ENCODE measurements around the gene TSPYL1.

Gene TSPYL1

DNA sequence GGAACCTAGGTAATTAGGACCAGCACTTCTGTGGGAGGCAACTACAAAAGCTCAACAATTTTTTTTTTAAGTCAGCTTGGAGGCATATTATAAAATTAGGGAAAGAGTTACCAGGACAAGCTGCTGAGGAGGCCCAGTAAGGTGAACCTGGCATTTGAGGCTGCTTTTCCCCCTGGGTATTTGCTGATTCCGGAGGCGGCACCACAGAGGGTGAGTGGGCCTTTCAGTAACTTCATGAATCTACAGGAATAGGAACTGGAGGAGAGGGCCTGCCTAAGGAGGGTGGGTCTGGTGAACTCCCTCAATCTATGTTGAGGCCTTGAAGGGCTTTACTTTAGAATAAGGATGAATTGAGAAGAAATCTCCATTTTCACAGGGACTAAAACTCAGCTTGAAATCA lies 40.5 kb downstream of the TSPYL1 start:
- TF ChIP-seq SPI1 (IDR thresholded peaks at IDR 0.05; ENCODE audit: borderline replicate concordance, low read depth) (no peak), POLR2AphosphoS5 (IDR thresholded peaks at IDR 0.05; ENCODE audit: low read depth) (no peak)
- TF ChIP-seq, protein P1, sequence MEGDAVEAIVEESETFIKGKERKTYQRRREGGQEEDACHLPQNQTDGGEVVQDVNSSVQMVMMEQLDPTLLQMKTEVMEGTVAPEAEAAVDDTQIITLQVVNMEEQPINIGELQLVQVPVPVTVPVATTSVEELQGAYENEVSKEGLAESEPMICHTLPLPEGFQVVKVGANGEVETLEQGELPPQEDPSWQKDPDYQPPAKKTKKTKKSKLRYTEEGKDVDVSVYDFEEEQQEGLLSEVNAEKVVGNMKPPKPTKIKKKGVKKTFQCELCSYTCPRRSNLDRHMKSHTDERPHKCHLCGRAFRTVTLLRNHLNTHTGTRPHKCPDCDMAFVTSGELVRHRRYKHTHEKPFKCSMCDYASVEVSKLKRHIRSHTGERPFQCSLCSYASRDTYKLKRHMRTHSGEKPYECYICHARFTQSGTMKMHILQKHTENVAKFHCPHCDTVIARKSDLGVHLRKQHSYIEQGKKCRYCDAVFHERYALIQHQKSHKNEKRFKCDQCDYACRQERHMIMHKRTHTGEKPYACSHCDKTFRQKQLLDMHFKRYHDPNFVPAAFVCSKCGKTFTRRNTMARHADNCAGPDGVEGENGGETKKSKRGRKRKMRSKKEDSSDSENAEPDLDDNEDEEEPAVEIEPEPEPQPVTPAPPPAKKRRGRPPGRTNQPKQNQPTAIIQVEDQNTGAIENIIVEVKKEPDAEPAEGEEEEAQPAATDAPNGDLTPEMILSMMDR (IDR thresholded peaks at IDR 0.05; ENCODE audit: insufficient read depth, low read length), result no peak
- TF ChIP-seq, protein P2, sequence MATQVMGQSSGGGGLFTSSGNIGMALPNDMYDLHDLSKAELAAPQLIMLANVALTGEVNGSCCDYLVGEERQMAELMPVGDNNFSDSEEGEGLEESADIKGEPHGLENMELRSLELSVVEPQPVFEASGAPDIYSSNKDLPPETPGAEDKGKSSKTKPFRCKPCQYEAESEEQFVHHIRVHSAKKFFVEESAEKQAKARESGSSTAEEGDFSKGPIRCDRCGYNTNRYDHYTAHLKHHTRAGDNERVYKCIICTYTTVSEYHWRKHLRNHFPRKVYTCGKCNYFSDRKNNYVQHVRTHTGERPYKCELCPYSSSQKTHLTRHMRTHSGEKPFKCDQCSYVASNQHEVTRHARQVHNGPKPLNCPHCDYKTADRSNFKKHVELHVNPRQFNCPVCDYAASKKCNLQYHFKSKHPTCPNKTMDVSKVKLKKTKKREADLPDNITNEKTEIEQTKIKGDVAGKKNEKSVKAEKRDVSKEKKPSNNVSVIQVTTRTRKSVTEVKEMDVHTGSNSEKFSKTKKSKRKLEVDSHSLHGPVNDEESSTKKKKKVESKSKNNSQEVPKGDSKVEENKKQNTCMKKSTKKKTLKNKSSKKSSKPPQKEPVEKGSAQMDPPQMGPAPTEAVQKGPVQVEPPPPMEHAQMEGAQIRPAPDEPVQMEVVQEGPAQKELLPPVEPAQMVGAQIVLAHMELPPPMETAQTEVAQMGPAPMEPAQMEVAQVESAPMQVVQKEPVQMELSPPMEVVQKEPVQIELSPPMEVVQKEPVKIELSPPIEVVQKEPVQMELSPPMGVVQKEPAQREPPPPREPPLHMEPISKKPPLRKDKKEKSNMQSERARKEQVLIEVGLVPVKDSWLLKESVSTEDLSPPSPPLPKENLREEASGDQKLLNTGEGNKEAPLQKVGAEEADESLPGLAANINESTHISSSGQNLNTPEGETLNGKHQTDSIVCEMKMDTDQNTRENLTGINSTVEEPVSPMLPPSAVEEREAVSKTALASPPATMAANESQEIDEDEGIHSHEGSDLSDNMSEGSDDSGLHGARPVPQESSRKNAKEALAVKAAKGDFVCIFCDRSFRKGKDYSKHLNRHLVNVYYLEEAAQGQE (IDR thresholded peaks at IDR 0.05; ENCODE audit: insufficient replicate concordance, low read depth), result no peak
- no peak overlapping the region for H3K4me3 ChIP-seq (replicated peaks; ENCODE audit: insufficient read depth, low read length)
- H3K27ac ChIP-seq (replicated peaks), result no peak overlapping the region
- DNase-seq (ENCODE audit: low read depth in 1 of 2, low spot score in 1 of 2), result no peak
- H3K27me3 ChIP-seq (ENCODE audit: insufficient read depth, poor library complexity, severe bottlenecking), result no peaks in the 10 kb centered on the region

DNA sequence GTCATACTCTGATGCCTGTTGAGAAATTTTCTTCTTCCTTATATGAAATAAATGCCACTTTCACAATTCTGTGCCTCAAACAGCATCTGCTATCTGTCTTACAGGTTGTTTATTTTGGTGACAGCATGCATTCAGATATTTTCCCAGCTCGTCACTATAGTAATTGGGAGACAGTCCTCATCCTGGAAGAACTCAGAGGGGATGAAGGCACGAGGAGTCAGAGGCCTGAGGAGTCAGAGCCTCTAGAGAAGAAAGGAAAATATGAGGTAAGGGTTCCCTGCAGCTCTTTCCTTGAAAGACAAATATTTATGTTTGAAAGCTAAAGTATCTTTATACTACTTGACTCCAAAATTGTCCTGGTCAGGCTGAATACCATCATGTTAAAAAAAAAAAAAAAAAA lies 41.6 kb downstream of the TSPYL1 start:
- TF ChIP-seq, protein P1 (IDR thresholded peaks at IDR 0.05; ENCODE audit: insufficient read depth, low read length), result no peak
- TF ChIP-seq GABPA (IDR thresholded peaks at IDR 0.05; ENCODE audit: low read depth) (no peak), POLR2AphosphoS5 (IDR thresholded peaks at IDR 0.05; ENCODE audit: low read depth) (no peak), SPI1 (IDR thresholded peaks at IDR 0.05; ENCODE audit: borderline replicate concordance, low read depth) (no peak)
- TF ChIP-seq, protein P2 (IDR thresholded peaks at IDR 0.05; ENCODE audit: insufficient replicate concordance, low read depth), result no peak
- Histone ChIP-seq H3K4me3 (replicated peaks; ENCODE audit: insufficient read depth, low read length) (no peak overlapping the region), H3K27ac (replicated peaks) (no peak overlapping the region), H3K27me3 (ENCODE audit: insufficient read depth, poor library complexity, severe bottlenecking) (no peaks in the 10 kb centered on the region)
- no peak for DNase-seq (ENCODE audit: low read depth in 1 of 2, low spot score in 1 of 2)

DNA sequence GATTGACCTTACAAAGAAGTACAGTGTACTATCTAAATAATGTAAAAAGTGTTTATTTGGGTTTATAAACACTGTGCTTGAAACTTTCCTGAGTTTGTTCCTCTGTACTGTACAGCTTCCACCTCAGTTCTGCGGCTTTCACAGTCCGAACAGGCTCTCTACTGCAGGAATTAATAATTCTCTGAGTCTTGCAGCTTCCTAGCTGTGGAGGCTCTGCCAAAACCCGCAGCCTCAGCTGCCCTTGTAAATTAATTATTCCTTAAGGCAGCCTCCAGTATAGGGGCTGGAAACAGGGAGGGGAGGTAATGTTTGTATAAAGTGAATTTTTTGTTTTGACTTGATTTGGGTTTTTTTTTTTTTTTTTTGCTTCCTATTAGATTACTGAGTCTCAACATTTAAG lies 45.0 kb downstream of the TSPYL1 start:
- TF ChIP-seq POLR2AphosphoS5 (IDR thresholded peaks at IDR 0.05; ENCODE audit: low read depth), result no peak
- no peak for TF ChIP-seq SPI1 (IDR thresholded peaks at IDR 0.05; ENCODE audit: borderline replicate concordance, low read depth)
- TF ChIP-seq, protein P2 (IDR thresholded peaks at IDR 0.05; ENCODE audit: insufficient replicate concordance, low read depth), result no peak
- TF ChIP-seq, protein P1 (IDR thresholded peaks at IDR 0.05; ENCODE audit: insufficient read depth, low read length), result no peak
- TF ChIP-seq GABPA (IDR thresholded peaks at IDR 0.05; ENCODE audit: low read depth), result no peak
- Histone ChIP-seq H3K27me3 (ENCODE audit: insufficient read depth, poor library complexity, severe bottlenecking) (no peaks in the 10 kb centered on the region), H3K27ac (replicated peaks) (no peak overlapping the region), H3K4me3 (replicated peaks; ENCODE audit: insufficient read depth, low read length) (no peak overlapping the region)
- no peak for DNase-seq (ENCODE audit: low read depth in 1 of 2, low spot score in 1 of 2)

Measured in HL-60 (cell line).